Measurements from ENCODE around the gene MAP3K7. TPM values are rescaled to one million over a fixed set of nuclear protein-coding genes. Genes with fewer than 3 reads are reported as not detected.

Gene MAP3K7
- total and polyA plus RNA-seq, 2 of the 13 experiments (the other 11 are each of a cell fraction or from before 2014, with no cell fraction given) = 24.1 to 24.4 TPM

GRCh38 chr6:90610301-90610750 lies 23.5 kb upstream of the MAP3K7 start (continued):
- TF ChIP-seq ARID3A (IDR thresholded peaks at IDR 0.05; ENCODE audit: low read depth, low read length) (no peak), EEA1 (CRISPR knock-in tag; IDR thresholded peaks at IDR 0.05; ENCODE audit: borderline replicate concordance) (no peak)

GRCh38 chr6:90605749-90606340 lies 19.0 kb upstream of the MAP3K7 start:
- Histone ChIP-seq H3K4me1 (ENCODE audit: insufficient read depth, low read length) (no peaks in the 10 kb centered on the region), H3K4me3 (replicated peaks in 1 of 3; ENCODE audit: insufficient read depth in 1 of 3, low read depth in 2 of 3, low read length in 3 of 3) (no peak overlapping the region), H2AFZ (ENCODE audit: low read length) (no peak overlapping the region), H3K79me2 (ENCODE audit: insufficient read depth, low read length) (no peaks in the 10 kb centered on the region), H3K36me3 (replicated peaks in 1 of 2; ENCODE audit: control insufficient read depth in 1 of 2, insufficient read depth in 2 of 2, low read length in 2 of 2) (no peaks in the 10 kb centered on the region), H3K9me3 (ENCODE audit: low read length) (no peaks in the 10 kb centered on the region), H3K27me3 (ENCODE audit: control insufficient read depth in 1 of 2, insufficient read depth in 2 of 2, low read length in 2 of 2) (peaks cover 2 to 13% of the 10 kb centered on the region in 2 experiments; a peak in 4 of 5 replicates), H3K9ac (ENCODE audit: insufficient read depth, low read depth, low read length) (no peak overlapping the region), H3K4me2 (ENCODE audit: low read depth, low read length) (no peak overlapping the region), H3K27ac (ENCODE audit: extremely low read length, insufficient read depth, low read length) (no peak overlapping the region), H4K20me1 (ENCODE audit: insufficient read depth, low read length) (no peaks in the 10 kb centered on the region)
- POLR2A ChIA-PET = no interaction called here
- ATAC-seq = no peak
- in situ Hi-C loops (cut with HindIII; ENCODE audit: extremely low pct_ligation_motif_present, low pct_unique_long_range_greater_than_20kb) = no loop called here
- CTCF ChIA-PET (ENCODE audit: low intra/inter-chr PET ratio, low total read pairs) = no interaction called here
- no peak for FAIRE-seq
- WGBS (ENCODE audit: low lambda C conversion rate) = 0% methylated on average over 1 of the region's 1 CpG
- no peak for DNase-seq (ENCODE audit: low spot score)
- intact Hi-C loops (cut with micrococcal nuclease; ENCODE audit: unreplicated experiment) = no loop called here
- no TSS peak for BruUV-seq (replicated peaks)
- TF ChIP-seq ATF7 (IDR thresholded peaks at IDR 0.05) (peak; percentile 25; the same call in 1 of the 2 replicates), ATF7 (CRISPR knock-in tag; IDR thresholded peaks at IDR 0.05) (no peak), MNT (IDR thresholded peaks at IDR 0.05) (no peak), HNRNPK (IDR thresholded peaks at IDR 0.05; ENCODE audit: low read depth, low read length, poor library complexity, severe bottlenecking) (peak; percentile 46), ZFX (CRISPR knock-in tag; IDR thresholded peaks at IDR 0.05; ENCODE audit: low read depth) (no peak), E2F1 (CRISPR knock-in tag; IDR thresholded peaks at IDR 0.05) (no peak), PPARG (CRISPR knock-in tag; conservative IDR thresholded peaks at IDR 0.05) (no peak)
